OCI-LY3 (cell line): ENCODE data around the gene UBE2R2.
"Not testable (repeated sequence)": the region's sequence is repeated elsewhere in the genome, so short reads cannot be mapped to it uniquely, and the experiment has no call there.

Experiments
- H2AFZ ChIP-seq: fragments of 200-600, 300-600 bp; shearing (Covaris generic); 2 replicates; pipeline ENCODE4 v1.6.0; 2014; ENCODE audit warnings: antibody characterized with exemption, low read depth, low read length
- H3K27ac ChIP-seq: fragments of 200-600, 300-600 bp; sonication (generic); 2 replicates; pipeline ENCODE4 v1.5.1; 2014; ENCODE audit warnings: mild to moderate bottlenecking, low read length, moderate library complexity, mixed read lengths
- H3K27me3 ChIP-seq: fragments of 200-600, 300-600 bp; sonication (generic); 2 replicates; pipeline ENCODE4 v1.6.1; 2014; ENCODE audit warnings: low read depth, low read length, mixed read lengths
- H3K36me3 ChIP-seq: fragments of 200-600, 300-600 bp; sonication (generic); replicated peaks from 2 replicates; pipeline ENCODE3; 2014; ENCODE audit warnings: low read depth, low read length, mixed read lengths
- H3K4me1 ChIP-seq: fragments of 300-600, 200-600 bp; sonication (generic); 2 replicates; pipeline ENCODE4 v1.6.1; 2014; ENCODE audit warnings: low read length, mixed read lengths
- H3K4me2 ChIP-seq: fragments of 200-600, 300-600 bp; sonication (generic); 2 replicates; pipeline ENCODE4 v1.6.1; 2014; ENCODE audit warnings: low read length, mixed read lengths
- H3K4me3 ChIP-seq: fragments of 300-600, 200-600 bp; sonication (generic); 2 replicates; pipeline ENCODE4 v1.5.1; 2014; ENCODE audit warnings: antibody characterized with exemption, mild to moderate bottlenecking, low read length, moderate library complexity
- H3K79me2 ChIP-seq: fragments of 300-600, 200-600 bp; shearing (Covaris generic); 2 replicates; pipeline ENCODE4 v1.6.1; 2014; ENCODE audit warnings: mild to moderate bottlenecking, low read length, mixed read lengths
- H3K9ac ChIP-seq: fragments of 300-600, 200-600 bp; shearing (Covaris generic); 2 replicates; pipeline ENCODE4 v1.6.0; 2014; ENCODE audit warnings: mild to moderate bottlenecking, low read length, moderate library complexity
- H3K9me3 ChIP-seq: fragments of 200-600, 300-600 bp; shearing (Covaris generic); 2 replicates; pipeline ENCODE4 v1.6.1; 2014; ENCODE audit warnings: low read length, mixed read lengths; ENCODE audit not compliant: insufficient read depth
- H4K20me1 ChIP-seq: fragments of 200-600, 300-600 bp; sonication (generic); 2 replicates; pipeline ENCODE4 v1.6.1; 2016; ENCODE audit warnings: low read length, mixed read lengths; ENCODE audit not compliant: insufficient read depth
- CTCF ChIP-seq: fragments of 200-600, 300-600 bp; sonication (generic); IDR thresholded peaks from 2 replicates; pipeline ENCODE4 v1.5.1; 2014; ENCODE audit warnings: antibody characterized with exemption, low read length, low read depth
- EZH2phosphoT487 ChIP-seq: fragments of 200-600 bp; shearing (Covaris generic); IDR thresholded peaks from 2 replicates; pipeline ENCODE4 v1.6.1; 2018; ENCODE audit warnings: antibody characterized with exemption, mixed run types, low read depth

Gene UBE2R2

GRCh38 chr9:33959725-33960124 lies 142.8 kb downstream of the UBE2R2 start:
- peaks cover 24% of the 10 kb centered on the region for H3K36me3 ChIP-seq
- H4K20me1 ChIP-seq: no peaks in the 10 kb centered on the region
- no peak overlapping the region for H3K27ac ChIP-seq
- H3K79me2 ChIP-seq: no peaks in the 10 kb centered on the region
- H3K4me3 ChIP-seq: no peak overlapping the region
- TF ChIP-seq CTCF (no peak), EZH2phosphoT487 (no peak)
- no peaks in the 10 kb centered on the region for H3K4me1 ChIP-seq
- no peak overlapping the region for H2AFZ ChIP-seq
- no peaks in the 10 kb centered on the region for H3K27me3 ChIP-seq
- no peak overlapping the region for H3K4me2 ChIP-seq
- no peak overlapping the region for H3K9ac ChIP-seq
- H3K9me3 ChIP-seq: no peaks in the 10 kb centered on the region

GRCh38 chr9:33962468-33962867 lies 145.5 kb downstream of the UBE2R2 start:
- not testable (repeated sequence) for H3K4me2 ChIP-seq, H3K4me1 ChIP-seq, H3K9me3 ChIP-seq, H2AFZ ChIP-seq, H3K4me3 ChIP-seq, H3K79me2 ChIP-seq, H4K20me1 ChIP-seq, H3K9ac ChIP-seq, H3K27ac ChIP-seq, H3K27me3 ChIP-seq
- peaks cover 27% of the 10 kb centered on the region for H3K36me3 ChIP-seq

GRCh38 chr9:33964086-33964768 lies 147.3 kb downstream of the UBE2R2 start:
- no peaks in the 10 kb centered on the region for H3K79me2 ChIP-seq
- H3K9me3 ChIP-seq: no peaks in the 10 kb centered on the region
- H2AFZ ChIP-seq: no peak overlapping the region
- peaks cover 32% of the 10 kb centered on the region for H3K36me3 ChIP-seq
- TF ChIP-seq CTCF (no peak), EZH2phosphoT487 (no peak)
- H3K27ac ChIP-seq: no peak overlapping the region
- no peak overlapping the region for H3K4me2 ChIP-seq
- H4K20me1 ChIP-seq: no peaks in the 10 kb centered on the region
- H3K27me3 ChIP-seq: no peaks in the 10 kb centered on the region
- H3K9ac ChIP-seq: no peak overlapping the region
- no peaks in the 10 kb centered on the region for H3K4me1 ChIP-seq
- no peak overlapping the region for H3K4me3 ChIP-seq
